ENCODE data around the gene RAP1GAP2.
A peak's percentile ranks its signal among the peaks of the same experiment; 100 is the strongest.

The RAP1GAP2 gene

DNA sequence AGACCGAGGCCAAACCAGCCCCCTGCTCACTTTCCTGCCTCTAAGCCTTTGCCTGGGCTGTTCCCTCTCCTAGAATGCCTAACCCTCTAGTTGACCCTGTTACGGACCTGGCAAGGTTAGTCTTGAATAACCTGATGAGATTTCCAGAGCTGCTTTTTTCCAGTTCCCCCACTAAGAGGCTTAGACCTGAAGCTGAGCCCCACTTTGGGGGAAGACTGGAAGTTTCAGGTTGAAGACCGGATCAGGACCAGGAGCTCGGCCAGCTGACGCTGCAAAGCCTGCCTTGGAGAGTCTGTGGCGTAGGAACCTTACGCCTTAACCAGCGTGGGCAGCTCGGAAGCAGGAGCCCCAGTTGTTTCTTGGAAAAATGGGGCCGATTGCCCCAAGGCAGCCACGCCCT is 137.4 kb downstream of the RAP1GAP2 start:
- DNase-seq: no peak
- TF ChIP-seq, protein P1, sequence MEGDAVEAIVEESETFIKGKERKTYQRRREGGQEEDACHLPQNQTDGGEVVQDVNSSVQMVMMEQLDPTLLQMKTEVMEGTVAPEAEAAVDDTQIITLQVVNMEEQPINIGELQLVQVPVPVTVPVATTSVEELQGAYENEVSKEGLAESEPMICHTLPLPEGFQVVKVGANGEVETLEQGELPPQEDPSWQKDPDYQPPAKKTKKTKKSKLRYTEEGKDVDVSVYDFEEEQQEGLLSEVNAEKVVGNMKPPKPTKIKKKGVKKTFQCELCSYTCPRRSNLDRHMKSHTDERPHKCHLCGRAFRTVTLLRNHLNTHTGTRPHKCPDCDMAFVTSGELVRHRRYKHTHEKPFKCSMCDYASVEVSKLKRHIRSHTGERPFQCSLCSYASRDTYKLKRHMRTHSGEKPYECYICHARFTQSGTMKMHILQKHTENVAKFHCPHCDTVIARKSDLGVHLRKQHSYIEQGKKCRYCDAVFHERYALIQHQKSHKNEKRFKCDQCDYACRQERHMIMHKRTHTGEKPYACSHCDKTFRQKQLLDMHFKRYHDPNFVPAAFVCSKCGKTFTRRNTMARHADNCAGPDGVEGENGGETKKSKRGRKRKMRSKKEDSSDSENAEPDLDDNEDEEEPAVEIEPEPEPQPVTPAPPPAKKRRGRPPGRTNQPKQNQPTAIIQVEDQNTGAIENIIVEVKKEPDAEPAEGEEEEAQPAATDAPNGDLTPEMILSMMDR (IDR thresholded peaks at IDR 0.05; ENCODE audit: low read depth, low read length): no peak
- H3K36me3 ChIP-seq: no peaks in the 10 kb centered on the region; the same call in 1 of the 2 replicates
- no peak overlapping the region for H3K4me3 ChIP-seq (ENCODE audit: low read depth, low read length)
- no peaks in the 10 kb centered on the region for H3K27me3 ChIP-seq
- H3K4me1 ChIP-seq: peaks cover 41% of the 10 kb centered on the region
- no peaks in the 10 kb centered on the region for H3K9me3 ChIP-seq

DNA sequence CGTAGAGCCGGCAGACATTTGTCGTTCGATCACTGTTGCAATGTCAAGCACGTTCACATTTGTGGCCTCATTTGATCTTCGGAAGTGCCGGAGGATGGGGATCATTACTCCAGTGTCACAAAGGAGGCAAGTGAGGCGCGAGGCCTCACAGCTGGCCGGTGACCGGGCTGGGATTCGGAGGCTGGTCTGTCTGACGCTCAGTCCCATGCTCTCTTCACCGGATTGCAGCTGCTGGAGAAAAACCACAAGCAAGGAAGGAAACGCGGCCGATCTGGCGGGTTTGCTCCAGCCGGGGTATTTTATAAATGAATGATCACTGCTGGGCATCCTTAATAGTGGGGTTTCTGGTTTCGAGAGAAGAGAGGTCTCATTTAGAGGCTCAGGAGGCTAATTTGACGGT is 139.4 kb downstream of the RAP1GAP2 start:
- no peak for DNase-seq
- H3K36me3 ChIP-seq: no peaks in the 10 kb centered on the region; the same call in 1 of the 2 replicates
- TF ChIP-seq, protein P1 (IDR thresholded peaks at IDR 0.05; ENCODE audit: low read depth, low read length): no peak
- H3K27me3 ChIP-seq: no peaks in the 10 kb centered on the region
- no peaks in the 10 kb centered on the region for H3K9me3 ChIP-seq
- peaks cover 28% of the 10 kb centered on the region for H3K4me1 ChIP-seq
- no peak overlapping the region for H3K4me3 ChIP-seq (ENCODE audit: low read depth, low read length)

DNA sequence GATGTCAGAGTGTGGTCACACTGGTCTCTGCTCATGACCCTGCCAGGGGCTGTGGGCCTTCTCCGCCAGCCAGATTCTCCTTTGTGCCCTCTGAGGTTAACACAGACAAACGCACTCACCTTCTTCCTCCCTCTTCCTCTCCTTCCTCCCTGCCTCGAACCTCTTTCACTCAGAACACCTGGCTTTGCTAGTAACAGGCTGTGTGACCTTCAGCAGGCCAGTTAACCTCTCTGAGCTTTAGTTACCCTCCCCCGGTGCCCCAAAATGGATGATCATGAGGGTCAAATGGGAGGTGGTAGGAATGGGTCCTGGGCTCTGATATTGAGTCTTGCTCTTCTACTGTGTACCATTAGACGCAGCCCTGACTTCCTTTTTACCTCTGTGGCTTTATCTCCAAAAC is 140.1 kb downstream of the RAP1GAP2 start:
- DNase-seq: no peak
- H3K36me3 ChIP-seq: no peaks in the 10 kb centered on the region; the same call in 1 of the 2 replicates
- no peaks in the 10 kb centered on the region for H3K9me3 ChIP-seq
- TF ChIP-seq, protein P1 (IDR thresholded peaks at IDR 0.05; ENCODE audit: low read depth, low read length): no peak
- no peak overlapping the region for H3K4me3 ChIP-seq (ENCODE audit: low read depth, low read length)
- no peaks in the 10 kb centered on the region for H3K27me3 ChIP-seq
- peaks cover 24% of the 10 kb centered on the region for H3K4me1 ChIP-seq

DNA sequence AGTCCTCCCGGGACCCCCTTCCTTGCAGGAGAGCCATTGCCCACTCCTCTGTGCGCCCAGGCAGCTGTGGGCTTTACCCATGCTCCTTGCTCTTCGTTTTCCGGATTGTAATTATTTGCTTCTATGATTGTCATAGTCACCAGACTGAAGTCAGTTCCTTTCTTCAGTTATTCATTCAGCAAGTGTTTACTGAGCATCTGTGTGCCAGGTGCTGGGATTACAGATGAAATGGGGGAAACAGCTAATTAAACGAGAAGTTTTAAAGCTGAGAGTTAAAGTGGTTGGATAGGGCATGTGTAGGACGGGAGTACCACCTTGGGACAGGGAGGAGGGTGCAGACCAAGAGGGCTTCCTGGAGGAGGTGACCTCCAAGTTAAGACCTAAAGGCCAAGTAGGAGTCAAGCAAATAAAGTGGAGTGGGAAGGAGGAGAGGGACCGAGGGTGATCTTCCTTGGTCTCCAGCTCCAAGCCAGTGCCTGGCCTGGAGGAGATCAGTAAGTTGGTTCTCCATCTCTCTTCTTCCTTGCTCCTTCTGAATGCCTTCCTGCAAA is 140.6 kb downstream of the RAP1GAP2 start:
- H3K36me3 ChIP-seq: no peaks in the 10 kb centered on the region; the same call in 1 of the 2 replicates

DNA sequence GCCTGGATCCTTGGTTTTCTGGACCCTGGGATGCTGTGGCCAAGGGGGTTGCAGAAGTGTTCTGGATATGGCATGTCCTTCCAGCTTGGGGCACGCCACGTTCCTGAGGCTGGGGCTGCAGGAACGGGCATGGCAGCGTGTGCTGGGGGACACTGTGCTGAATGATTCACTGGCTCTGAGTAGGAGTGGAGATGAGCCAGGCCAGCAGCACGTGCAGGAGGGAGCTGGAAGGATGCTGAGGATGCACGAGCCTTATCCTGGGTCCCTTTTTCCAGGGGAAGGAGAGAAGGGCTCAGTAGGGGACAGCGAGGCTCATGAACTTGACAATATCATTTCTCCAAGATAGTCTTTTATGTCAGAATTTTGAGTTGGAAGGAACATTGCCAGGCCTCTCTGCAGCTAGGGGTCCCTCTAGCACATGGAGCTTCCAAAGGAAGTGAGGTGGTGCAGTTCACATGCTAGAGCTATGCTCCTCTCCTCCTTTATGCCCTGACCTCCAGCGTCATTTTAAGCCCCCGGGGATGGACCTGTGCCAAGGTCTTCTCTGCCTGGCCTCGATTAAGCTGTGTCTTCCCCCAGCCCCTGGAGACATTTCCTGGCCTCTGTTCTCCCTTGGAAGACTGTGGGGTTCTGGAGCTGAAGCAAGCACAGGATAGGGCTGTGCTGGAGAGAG is 141.2 kb downstream of the RAP1GAP2 start:
- peak; percentile 63 for DNase-seq
- Histone ChIP-seq H3K9me3 (no peaks in the 10 kb centered on the region), H3K36me3 (no peaks in the 10 kb centered on the region; the same call in 1 of the 2 replicates), H3K4me3 (ENCODE audit: low read depth, low read length) (no peak overlapping the region), H3K27me3 (no peaks in the 10 kb centered on the region), H3K4me1 (peaks cover 17% of the 10 kb centered on the region)
- TF ChIP-seq, protein P1 (IDR thresholded peaks at IDR 0.05; ENCODE audit: low read depth, low read length): peak; percentile 53

More for the DNA sequence above, 140.6 kb downstream of the RAP1GAP2 start:
- Histone ChIP-seq H3K4me3 (ENCODE audit: low read depth, low read length) (no peak overlapping the region), H3K27me3 (no peaks in the 10 kb centered on the region), H3K9me3 (no peaks in the 10 kb centered on the region), H3K4me1 (peaks cover 19% of the 10 kb centered on the region)
- no peak for DNase-seq
- TF ChIP-seq, protein P1 (IDR thresholded peaks at IDR 0.05; ENCODE audit: low read depth, low read length): no peak

DNA sequence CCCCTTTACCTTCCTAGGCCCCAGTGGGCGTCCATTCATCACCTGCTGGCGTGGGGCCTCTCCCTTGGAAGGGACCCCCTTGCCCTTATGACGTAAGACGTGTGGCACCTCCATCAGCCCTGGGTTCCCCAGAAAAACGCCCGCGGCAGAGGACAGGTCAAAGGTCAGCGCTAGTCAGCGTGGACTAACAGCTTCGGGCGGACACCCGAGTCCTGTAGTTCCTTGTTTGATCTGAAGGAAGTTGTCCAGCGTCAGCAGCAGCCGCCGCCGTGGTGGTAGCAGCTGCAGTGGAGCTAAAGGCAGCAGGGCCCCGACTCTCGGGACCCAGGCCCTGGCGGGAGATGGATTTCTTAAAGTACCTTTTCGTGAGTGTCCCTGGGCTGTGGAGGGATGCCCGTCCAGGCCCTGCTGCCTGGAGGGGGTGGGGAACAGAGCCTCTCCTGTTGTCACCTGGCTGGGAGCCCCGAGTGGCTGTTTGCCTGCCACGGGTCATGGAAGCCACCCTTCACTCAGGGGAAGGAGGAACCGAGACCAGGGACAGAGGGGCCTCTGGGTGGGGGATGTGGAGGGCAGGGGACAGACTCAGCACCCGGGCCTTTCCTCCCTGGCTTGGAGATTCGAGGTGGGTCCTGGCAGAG is 143.6 kb downstream of the RAP1GAP2 start:
- TF ChIP-seq, protein P1 (IDR thresholded peaks at IDR 0.05; ENCODE audit: low read depth, low read length): no peak
- Histone ChIP-seq H3K4me1 (peaks cover 17% of the 10 kb centered on the region), H3K27me3 (no peaks in the 10 kb centered on the region), H3K4me3 (ENCODE audit: low read depth, low read length) (no peak overlapping the region), H3K9me3 (no peaks in the 10 kb centered on the region), H3K36me3 (no peaks in the 10 kb centered on the region; the same call in 1 of the 2 replicates)
- no peak for DNase-seq
